ENCODE data around the gene SKA3. TPM values are rescaled to one million over a fixed set of nuclear protein-coding genes. Genes with fewer than 3 reads are reported as not detected.

SKA3 gene
- polyA plus RNA-seq, 1 of the 3 experiments (the other 2 are of a cell fraction) = 5.9 TPM

- no peaks in the 10 kb centered on the region for H3K9me2 ChIP-seq
- peaks cover 17% of the 10 kb centered on the region; the same call in 1 of the 2 replicates for H4K20me1 ChIP-seq (ENCODE audit: insufficient read depth)
- no peak overlapping the region for H3K4me2 ChIP-seq
- peak overlapping the region in 1 of 2 experiments; percentile 49; a peak in 2 of 4 replicates for H3K27ac ChIP-seq (ENCODE audit: low read depth in 2 of 2, low read length in 1 of 2)
- peaks cover 0 to 5% of the 10 kb centered on the region in 2 experiments; a peak in 1 of 4 replicates for H3K4me1 ChIP-seq (ENCODE audit: control insufficient read depth in 1 of 2, insufficient read depth in 2 of 2, low read depth in 1 of 2, low read length in 1 of 2)
- no peak overlapping the region for H3K4me3 ChIP-seq (ENCODE audit: low read depth in 2 of 2, low read length in 1 of 2)
- no peak for DNase-seq
- TF ChIP-seq TCF12 (IDR thresholded peaks at IDR 0.05) = no peak
- no peak for TF ChIP-seq FOSL2 (IDR thresholded peaks at IDR 0.05; ENCODE audit: borderline replicate concordance, low read depth)
- no peak for TF ChIP-seq JUND (IDR thresholded peaks at IDR 0.05)
- TF ChIP-seq CHD2 (IDR thresholded peaks at IDR 0.05; ENCODE audit: low read length, partially characterized antibody) = no peak
- TF ChIP-seq FOXJ3 (CRISPR knock-in tag; IDR thresholded peaks at IDR 0.05) = no peak
- no peak for TF ChIP-seq RAD21 (IDR thresholded peaks at IDR 0.05; ENCODE audit: low read length)
- TF ChIP-seq GATA2 (CRISPR knock-in tag; IDR thresholded peaks at IDR 0.05) = no peak
- TF ChIP-seq MXI1 (IDR thresholded peaks at IDR 0.05; ENCODE audit: low read depth, low read length) = no peak
- no peak for TF ChIP-seq POLR2AphosphoS5 (IDR thresholded peaks at IDR 0.05; ENCODE audit: low read depth, low read length)
- no peak for TF ChIP-seq ELF1 (IDR thresholded peaks at IDR 0.05)
- no peak for TF ChIP-seq PBX3 (IDR thresholded peaks at IDR 0.05)
- H3K9me3 ChIP-seq = no peaks in the 10 kb centered on the region
- H3K27me3 ChIP-seq (ENCODE audit: insufficient read depth) = no peaks in the 10 kb centered on the region
- peaks cover 32% of the 10 kb centered on the region for H3F3A ChIP-seq (replicated peaks; ENCODE audit: insufficient read depth)
- H3K36me3 ChIP-seq (replicated peaks in 1 of 2; ENCODE audit: control insufficient read depth in 1 of 2, insufficient read depth in 2 of 2, low read length in 1 of 2) = peaks cover 28 to 30% of the 10 kb centered on the region in 2 experiments
- H2AFZ ChIP-seq (ENCODE audit: low read depth) = no peak overlapping the region
- H3K79me2 ChIP-seq (ENCODE audit: insufficient read depth) = peaks cover 21% of the 10 kb centered on the region
- ChIA-PET POLR2A (no interaction called here), CTCF (interaction anchor here (0.9 to 1.2 kb wide), 3 partner anchors 22 to 328 kb away, joined by 3 read pairs; partner anchors contain the start of genes MRPL57 and SKA3)
- H3K9ac ChIP-seq = no peak overlapping the region
- WGBS (ENCODE audit: low lambda C conversion rate) = 96% methylated on average over 1 of the region's 1 CpG
These were observed 26.8 kb downstream of the SKA3 start for GRCh38 chr13:21149568-21149967.

GRCh38 chr13:21148557-21149258 is 27.6 kb downstream of the SKA3 start:
- peaks cover 29 to 31% of the 10 kb centered on the region in 2 experiments for H3K36me3 ChIP-seq (replicated peaks in 1 of 2; ENCODE audit: control insufficient read depth in 1 of 2, insufficient read depth in 2 of 2, low read length in 1 of 2)
- no peak overlapping the region for H3K4me2 ChIP-seq
- H3K79me2 ChIP-seq (ENCODE audit: insufficient read depth) = peaks cover 29% of the 10 kb centered on the region
- no peaks in the 10 kb centered on the region for H3K9me2 ChIP-seq
- H3K27ac ChIP-seq (ENCODE audit: low read depth in 2 of 2, low read length in 1 of 2) = peak overlapping the region in 1 of 2 experiments; percentile 49; a peak in 2 of 4 replicates
- 83% methylated on average over 5 of the region's 5 CpGs for WGBS (ENCODE audit: low lambda C conversion rate)
- DNase-seq = no peak
- no peak overlapping the region for H3K4me3 ChIP-seq (ENCODE audit: low read depth in 2 of 2, low read length in 1 of 2)
- H3K9me3 ChIP-seq = no peaks in the 10 kb centered on the region
- no peaks in the 10 kb centered on the region for H3K4me1 ChIP-seq (ENCODE audit: control insufficient read depth in 1 of 2, insufficient read depth in 2 of 2, low read depth in 1 of 2, low read length in 1 of 2)
- no peaks in the 10 kb centered on the region for H3K27me3 ChIP-seq (ENCODE audit: insufficient read depth)
- ChIA-PET CTCF (interaction anchor here (0.9 to 1.3 kb wide), 2 partner anchors 23 to 27 kb away, joined by 3 read pairs; partner anchors contain the start of genes MRPL57 and SKA3), POLR2A (no interaction called here)
- peaks cover 25% of the 10 kb centered on the region for H4K20me1 ChIP-seq (ENCODE audit: insufficient read depth)
- peaks cover 32% of the 10 kb centered on the region for H3F3A ChIP-seq (replicated peaks; ENCODE audit: insufficient read depth)
- H3K9ac ChIP-seq = no peak overlapping the region
- TF ChIP-seq MXI1 (IDR thresholded peaks at IDR 0.05; ENCODE audit: low read depth, low read length) (no peak), MEF2A (IDR thresholded peaks at IDR 0.05; ENCODE audit: borderline replicate concordance, low read depth) (no peak), USF2 (IDR thresholded peaks at IDR 0.05; ENCODE audit: borderline replicate concordance, low read depth, low read length) (no peak), EP300 (IDR thresholded peaks at IDR 0.05; ENCODE audit: borderline replicate concordance in 1 of 2, low read depth in 1 of 2, low read length in 1 of 2) (no peak), RFX5 (IDR thresholded peaks at IDR 0.05; ENCODE audit: low read length) (no peak), RAD21 (IDR thresholded peaks at IDR 0.05; ENCODE audit: low read length) (no peak), PBX3 (IDR thresholded peaks at IDR 0.05) (no peak), TCF12 (IDR thresholded peaks at IDR 0.05) (no peak), GATA2 (CRISPR knock-in tag; IDR thresholded peaks at IDR 0.05) (no peak), USF1 (IDR thresholded peaks at IDR 0.05; ENCODE audit: borderline replicate concordance, low read depth) (no peak)
- H2AFZ ChIP-seq (ENCODE audit: low read depth) = no peak overlapping the region
